K562 (cell line): ENCODE measurements around the gene CCDC106.

Experiments
- MEF2D ChIP-seq: conservative IDR thresholded peaks from 2 replicates; pipeline ENCODE4 v1.6.1; 2016; ENCODE audit warnings: low read depth, missing genetic modification characterization, missing compliant biosample characterization
- ZNF384 ChIP-seq: IDR thresholded peaks from 2 replicates; pipeline ENCODE4 v1.6.1; 2012; ENCODE audit warnings: low read depth, low read length, improper control_type of control experiment
- TF ChIP-seq, protein P1 (sequence below): fragments of 250-450 bp; sonication (Bioruptor Pico); IDR thresholded peaks from 2 replicates; pipeline ENCODE4 v1.8.0; 2022; ENCODE audit warnings: moderate library complexity, mild to moderate bottlenecking, inconsistent platforms
- TF ChIP-seq, protein P2 (sequence below), 3 experiments: fragments of 200-800 bp in 1 of 3; fragments of 250-450 bp in 1 of 3; fragments of 450-650 bp in 1 of 3; sonication (Bioruptor Pico) in 1 of 3; sonication (Bioruptor generic) in 1 of 3; formaldehyde crosslinking in 1 of 3; IDR thresholded peaks; 2 replicates each; pipeline versions ENCODE4 v1.6.1 to v1.8.0; 2016 to 2022; ENCODE audit warnings: mild to moderate bottlenecking in 2 of 3, missing genetic modification characterization in 2 of 3, missing compliant biosample characterization in 1 of 3, moderate library complexity in 1 of 3

DNA sequence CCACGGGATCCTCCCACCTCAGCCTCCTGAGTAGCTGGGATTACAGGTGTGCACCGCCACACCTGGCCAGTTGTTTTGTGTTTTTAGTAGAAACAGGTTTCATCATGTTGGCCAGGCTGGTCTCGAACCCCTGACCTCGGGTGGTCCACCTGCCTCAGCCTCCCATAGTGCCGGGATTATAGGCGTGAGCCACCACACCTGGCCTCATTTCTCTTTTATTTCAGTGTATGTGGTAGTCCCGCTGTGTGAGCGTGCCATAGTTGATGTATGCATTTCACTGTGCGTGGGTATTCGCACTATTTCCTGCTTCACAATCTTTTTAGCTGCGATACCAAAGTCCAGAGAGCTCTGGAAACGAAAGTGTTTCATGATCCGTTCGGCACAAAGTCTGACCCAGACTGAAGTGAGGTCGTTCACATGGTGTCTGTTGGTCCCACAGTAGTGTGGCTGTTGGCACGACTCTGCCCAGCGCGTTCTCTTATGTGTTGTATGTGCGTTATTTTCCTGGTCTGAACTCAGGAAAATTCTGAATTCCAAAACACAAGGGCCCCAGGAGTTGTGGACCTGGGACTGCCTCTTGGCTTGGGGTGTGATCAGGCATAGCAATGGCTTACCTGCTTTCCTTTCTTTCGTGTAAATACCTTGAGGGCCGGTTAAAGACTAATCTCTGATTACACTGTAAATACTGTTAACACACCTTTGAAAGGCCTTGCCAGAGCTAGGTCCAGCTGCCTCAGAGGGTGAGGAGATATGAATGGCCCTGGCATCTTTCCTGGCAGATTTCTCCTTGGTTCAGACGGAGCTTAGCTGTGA lies 35.6 kb downstream of the CCDC106 start:
- TF ChIP-seq MEF2D (no peak), ZNF384 (no peak)
- TF ChIP-seq, protein P1, sequence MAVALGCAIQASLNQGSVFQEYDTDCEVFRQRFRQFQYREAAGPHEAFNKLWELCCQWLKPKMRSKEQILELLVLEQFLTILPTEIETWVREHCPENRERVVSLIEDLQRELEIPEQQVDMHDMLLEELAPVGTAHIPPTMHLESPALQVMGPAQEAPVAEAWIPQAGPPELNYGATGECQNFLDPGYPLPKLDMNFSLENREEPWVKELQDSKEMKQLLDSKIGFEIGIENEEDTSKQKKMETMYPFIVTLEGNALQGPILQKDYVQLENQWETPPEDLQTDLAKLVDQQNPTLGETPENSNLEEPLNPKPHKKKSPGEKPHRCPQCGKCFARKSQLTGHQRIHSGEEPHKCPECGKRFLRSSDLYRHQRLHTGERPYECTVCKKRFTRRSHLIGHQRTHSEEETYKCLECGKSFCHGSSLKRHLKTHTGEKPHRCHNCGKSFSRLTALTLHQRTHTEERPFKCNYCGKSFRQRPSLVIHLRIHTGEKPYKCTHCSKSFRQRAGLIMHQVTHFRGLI (CRISPR knock-in tag) = no peak
- TF ChIP-seq, protein P2, sequence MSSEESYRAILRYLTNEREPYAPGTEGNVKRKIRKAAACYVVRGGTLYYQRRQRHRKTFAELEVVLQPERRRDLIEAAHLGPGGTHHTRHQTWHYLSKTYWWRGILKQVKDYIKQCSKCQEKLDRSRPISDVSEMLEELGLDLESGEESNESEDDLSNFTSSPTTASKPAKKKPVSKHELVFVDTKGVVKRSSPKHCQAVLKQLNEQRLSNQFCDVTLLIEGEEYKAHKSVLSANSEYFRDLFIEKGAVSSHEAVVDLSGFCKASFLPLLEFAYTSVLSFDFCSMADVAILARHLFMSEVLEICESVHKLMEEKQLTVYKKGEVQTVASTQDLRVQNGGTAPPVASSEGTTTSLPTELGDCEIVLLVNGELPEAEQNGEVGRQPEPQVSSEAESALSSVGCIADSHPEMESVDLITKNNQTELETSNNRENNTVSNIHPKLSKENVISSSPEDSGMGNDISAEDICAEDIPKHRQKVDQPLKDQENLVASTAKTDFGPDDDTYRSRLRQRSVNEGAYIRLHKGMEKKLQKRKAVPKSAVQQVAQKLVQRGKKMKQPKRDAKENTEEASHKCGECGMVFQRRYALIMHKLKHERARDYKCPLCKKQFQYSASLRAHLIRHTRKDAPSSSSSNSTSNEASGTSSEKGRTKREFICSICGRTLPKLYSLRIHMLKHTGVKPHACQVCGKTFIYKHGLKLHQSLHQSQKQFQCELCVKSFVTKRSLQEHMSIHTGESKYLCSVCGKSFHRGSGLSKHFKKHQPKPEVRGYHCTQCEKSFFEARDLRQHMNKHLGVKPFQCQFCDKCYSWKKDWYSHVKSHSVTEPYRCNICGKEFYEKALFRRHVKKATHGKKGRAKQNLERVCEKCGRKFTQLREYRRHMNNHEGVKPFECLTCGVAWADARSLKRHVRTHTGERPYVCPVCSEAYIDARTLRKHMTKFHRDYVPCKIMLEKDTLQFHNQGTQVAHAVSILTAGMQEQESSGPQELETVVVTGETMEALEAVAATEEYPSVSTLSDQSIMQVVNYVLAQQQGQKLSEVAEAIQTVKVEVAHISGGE (CRISPR knock-in tag; IDR thresholded peaks at IDR 0.05) = no peak
